Fibroblast of lung (primary cell): Measurements from ENCODE around the gene TMC6.

Experiments
- CTCF ChIP-seq, 2 donors: IDR thresholded peaks in 1 of 2; conservative IDR thresholded peaks in 1 of 2; 1 replicate in 1 of 2; 2 replicates in 1 of 2; pipeline ENCODE4 v1.5.1; 2011 to 2012; ENCODE audit warnings: low read length in 2 of 2, control low read depth in 1 of 2, inconsistent platforms in 1 of 2, low read depth in 1 of 2, mild to moderate bottlenecking in 1 of 2
- EZH2 ChIP-seq: IDR thresholded peaks from 2 replicates; pipeline ENCODE4 v1.5.1; 2012; ENCODE audit warnings: low read length, control low read depth, mild to moderate bottlenecking; ENCODE audit errors: missing control alignments

DNA sequence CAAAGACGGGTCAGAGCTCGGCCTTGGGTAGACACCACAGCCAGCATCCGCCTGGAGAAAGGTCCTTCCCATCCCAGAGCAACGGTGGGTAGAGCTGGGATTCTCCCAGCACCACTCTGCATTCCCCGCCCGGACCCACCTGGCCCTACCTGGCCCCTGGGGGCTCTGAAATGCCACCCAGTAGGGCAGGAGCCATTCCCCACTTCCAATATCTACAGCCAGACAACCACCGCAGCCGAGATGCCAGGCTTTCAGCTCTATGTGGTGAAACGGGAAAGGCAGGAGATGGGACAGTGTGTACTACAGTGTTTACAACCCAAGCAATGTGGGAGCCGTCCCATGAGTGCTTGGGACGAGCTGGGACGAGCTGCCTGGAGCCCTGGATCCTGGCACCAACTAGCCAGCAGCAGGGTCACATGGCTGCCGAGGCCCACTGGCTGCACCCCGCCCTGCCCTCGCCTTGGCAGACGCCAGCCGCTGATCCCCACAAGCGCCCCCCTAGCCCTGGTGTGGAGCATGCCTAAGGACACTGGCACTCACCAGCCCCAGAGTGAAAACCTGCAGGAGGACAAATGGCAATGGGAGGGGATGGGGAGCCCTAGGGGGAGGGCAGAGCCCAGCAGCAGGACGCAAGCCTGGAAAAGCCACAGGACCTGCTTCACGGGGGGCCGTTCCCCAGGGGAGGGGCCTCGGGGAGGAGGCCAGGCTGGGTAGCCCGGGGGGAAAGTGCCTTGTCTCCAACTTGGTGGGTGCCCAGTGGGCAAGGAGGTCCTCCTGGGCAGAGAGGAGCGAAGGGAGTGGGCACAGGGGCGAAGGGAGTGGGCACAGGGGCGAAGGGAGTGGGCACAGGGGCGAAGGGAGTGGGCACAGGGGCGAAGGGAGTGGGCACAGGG lies 13.5 kb downstream of the TMC6 start:
- TF ChIP-seq CTCF (conservative IDR thresholded peaks at IDR 0.05 in 1 of 2, IDR thresholded peaks at IDR 0.05 in 1 of 2; ENCODE audit: low read depth in 1 of 2, low read length in 2 of 2) (no peak), EZH2 (no peak)
